DND-41 (cell line): ENCODE data around the gene SLC39A11.

Experiments
- ATAC-seq: fragments of 200-7000 bp; cut with Tn5 transposase; 3 replicates; pipeline ENCODE4 v1.9.1; 2021; ENCODE audit warnings: low read depth; ENCODE audit not compliant: insufficient read depth
- DNase-seq: peaks from one replicate; pipeline ENCODE4 v3.0.0-alpha.2; 2020
- H2AFZ ChIP-seq: 2 replicates; pipeline ENCODE4 v1.6.0; 2012; ENCODE audit warnings: low read depth, low read length
- H3K27ac ChIP-seq: 2 replicates; pipeline ENCODE4 v1.5.1; 2012; ENCODE audit warnings: low read length, inconsistent platforms
- H3K27me3 ChIP-seq: fragments of 200-600 bp; sonication (generic); 2 replicates; pipeline ENCODE4 v1.6.0; 2012; ENCODE audit warnings: low read length, mild to moderate bottlenecking, inconsistent platforms; ENCODE audit not compliant: insufficient read depth, poor library complexity
- H3K36me3 ChIP-seq: 2 replicates; pipeline ENCODE4 v1.5.1; 2012; ENCODE audit warnings: low read length, inconsistent platforms; ENCODE audit not compliant: insufficient read depth
- H3K4me1 ChIP-seq: 2 replicates; pipeline ENCODE4 v1.5.1; 2012; ENCODE audit warnings: mild to moderate bottlenecking, low read length; ENCODE audit not compliant: insufficient read depth
- H3K4me2 ChIP-seq: 2 replicates; pipeline ENCODE4 v1.6.0; 2012; ENCODE audit warnings: mild to moderate bottlenecking, moderate library complexity, low read length, inconsistent platforms; ENCODE audit not compliant: insufficient read depth
- H3K4me3 ChIP-seq, 2 experiments: fragments of 200-600 bp in 1 of 2; shearing (Covaris generic) in 1 of 2; 2 replicates each; pipeline ENCODE4 v1.5.1; 2012 to 2016; ENCODE audit warnings: inconsistent platforms in 2 of 2, low read length in 2 of 2, mild to moderate bottlenecking in 2 of 2, low read depth in 1 of 2, moderate library complexity in 1 of 2
- H3K79me2 ChIP-seq: 2 replicates; pipeline ENCODE4 v1.6.0; 2012; ENCODE audit warnings: low read length, inconsistent platforms; ENCODE audit not compliant: insufficient read depth
- H3K9ac ChIP-seq: 2 replicates; pipeline ENCODE4 v1.6.0; 2012; ENCODE audit warnings: low read depth, mild to moderate bottlenecking, inconsistent platforms, low read length, moderate library complexity
- H3K9me3 ChIP-seq: 2 replicates; pipeline ENCODE4 v1.5.1; 2012; ENCODE audit warnings: low read length, moderate library complexity, mild to moderate bottlenecking, inconsistent platforms; ENCODE audit not compliant: insufficient read depth, severe bottlenecking
- H4K20me1 ChIP-seq: 2 replicates; pipeline ENCODE4 v1.6.0; 2012; ENCODE audit warnings: low read length; ENCODE audit not compliant: insufficient read depth
- EZH2 ChIP-seq: IDR thresholded peaks from 3 replicates; pipeline ENCODE4 v1.6.1; 2012; ENCODE audit warnings: borderline replicate concordance, low read depth, mild to moderate bottlenecking, moderate library complexity, low read length, inconsistent platforms; ENCODE audit not compliant: severe bottlenecking
- TF ChIP-seq, protein P1 (sequence below): IDR thresholded peaks from 2 replicates; pipeline ENCODE4 v1.5.1; 2012; ENCODE audit warnings: borderline replicate concordance, low read length, moderate library complexity, mild to moderate bottlenecking; ENCODE audit not compliant: poor library complexity, severe bottlenecking; ENCODE audit errors: extremely low read depth

The SLC39A11 gene

DNA sequence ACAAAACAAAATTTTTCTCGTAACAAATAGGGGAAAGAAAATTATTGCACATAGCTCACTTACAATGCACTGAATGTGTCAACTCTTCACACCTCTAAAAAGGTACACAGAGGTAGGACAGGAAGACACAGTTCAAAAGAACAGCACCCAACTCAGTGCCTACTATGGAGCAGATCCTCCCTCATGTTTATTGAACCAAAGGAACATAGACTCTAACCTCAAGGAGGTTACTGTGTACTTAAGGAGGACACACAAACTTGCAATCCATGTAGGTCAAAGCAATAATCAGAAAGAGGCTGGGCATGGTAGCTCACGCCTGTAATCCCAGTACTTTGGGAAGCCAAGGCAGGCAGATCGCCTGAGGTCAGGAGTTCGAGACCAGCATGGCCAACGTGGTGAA lies 50.3 kb downstream of the SLC39A11 start:
- Histone ChIP-seq H2AFZ (no peak overlapping the region), H3K9me3 (peaks cover 5% of the 10 kb centered on the region), H3K4me3 (no peak overlapping the region), H3K9ac (no peak overlapping the region), H3K4me1 (no peaks in the 10 kb centered on the region), H3K79me2 (no peaks in the 10 kb centered on the region), H3K27me3 (no peaks in the 10 kb centered on the region), H3K27ac (no peak overlapping the region), H3K36me3 (no peaks in the 10 kb centered on the region), H4K20me1 (no peaks in the 10 kb centered on the region), H3K4me2 (no peak overlapping the region)
- ATAC-seq (no peak), DNase-seq (no peak)
- TF ChIP-seq, protein P1, sequence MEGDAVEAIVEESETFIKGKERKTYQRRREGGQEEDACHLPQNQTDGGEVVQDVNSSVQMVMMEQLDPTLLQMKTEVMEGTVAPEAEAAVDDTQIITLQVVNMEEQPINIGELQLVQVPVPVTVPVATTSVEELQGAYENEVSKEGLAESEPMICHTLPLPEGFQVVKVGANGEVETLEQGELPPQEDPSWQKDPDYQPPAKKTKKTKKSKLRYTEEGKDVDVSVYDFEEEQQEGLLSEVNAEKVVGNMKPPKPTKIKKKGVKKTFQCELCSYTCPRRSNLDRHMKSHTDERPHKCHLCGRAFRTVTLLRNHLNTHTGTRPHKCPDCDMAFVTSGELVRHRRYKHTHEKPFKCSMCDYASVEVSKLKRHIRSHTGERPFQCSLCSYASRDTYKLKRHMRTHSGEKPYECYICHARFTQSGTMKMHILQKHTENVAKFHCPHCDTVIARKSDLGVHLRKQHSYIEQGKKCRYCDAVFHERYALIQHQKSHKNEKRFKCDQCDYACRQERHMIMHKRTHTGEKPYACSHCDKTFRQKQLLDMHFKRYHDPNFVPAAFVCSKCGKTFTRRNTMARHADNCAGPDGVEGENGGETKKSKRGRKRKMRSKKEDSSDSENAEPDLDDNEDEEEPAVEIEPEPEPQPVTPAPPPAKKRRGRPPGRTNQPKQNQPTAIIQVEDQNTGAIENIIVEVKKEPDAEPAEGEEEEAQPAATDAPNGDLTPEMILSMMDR: no peak
- TF ChIP-seq EZH2: no peak

DNA sequence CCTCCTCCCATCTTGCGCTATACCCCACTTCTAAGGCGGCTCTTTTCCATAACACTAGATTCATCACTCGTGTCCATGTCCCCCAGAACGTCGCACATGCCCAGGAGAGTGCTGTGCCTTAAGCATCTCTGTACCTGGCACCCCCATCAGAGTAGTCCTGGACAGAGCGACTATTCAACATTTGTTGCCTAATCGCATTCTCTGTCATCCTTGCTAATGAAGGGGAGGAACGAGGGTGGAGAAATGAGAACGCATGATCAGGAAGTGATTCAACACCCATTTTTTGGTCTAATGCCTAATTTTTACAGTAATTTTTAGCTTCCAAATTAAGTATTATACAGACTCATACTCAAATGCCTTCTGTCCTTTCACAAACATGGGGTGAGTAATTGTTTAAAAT lies 53.2 kb downstream of the SLC39A11 start:
- H3K4me2 ChIP-seq: no peak overlapping the region
- H3K36me3 ChIP-seq: no peaks in the 10 kb centered on the region
- no peak overlapping the region for H2AFZ ChIP-seq
- H3K9me3 ChIP-seq: peaks cover 5% of the 10 kb centered on the region
- no peak overlapping the region for H3K4me3 ChIP-seq
- no peak overlapping the region for H3K9ac ChIP-seq
- no peaks in the 10 kb centered on the region for H3K4me1 ChIP-seq
- no peak overlapping the region for H3K27ac ChIP-seq
- TF ChIP-seq, protein P1: no peak
- TF ChIP-seq EZH2: no peak
- DNase-seq (no peak), ATAC-seq (no peak)
- no peaks in the 10 kb centered on the region for H4K20me1 ChIP-seq
- no peaks in the 10 kb centered on the region for H3K79me2 ChIP-seq
- H3K27me3 ChIP-seq: no peaks in the 10 kb centered on the region

DNA sequence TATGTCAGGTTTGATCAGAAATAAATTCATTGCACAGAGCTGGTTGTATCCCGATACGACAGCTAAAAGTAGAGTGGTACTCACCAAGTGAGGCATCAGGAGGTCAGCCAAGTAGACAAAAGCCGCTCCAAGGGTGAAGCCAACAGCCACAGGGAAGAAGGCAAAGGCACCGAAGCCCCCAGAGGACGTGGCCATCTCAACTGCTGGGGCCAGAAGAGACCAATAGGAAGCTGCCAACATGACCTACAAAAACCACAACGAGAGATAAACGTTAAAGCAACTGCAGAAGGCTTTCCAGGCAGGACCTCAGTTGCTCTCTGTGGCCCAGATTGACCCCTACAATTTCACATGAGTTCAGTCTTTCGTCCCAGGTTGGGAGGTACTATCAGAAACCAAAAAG lies 61.0 kb downstream of the SLC39A11 start:
- Histone ChIP-seq H3K36me3 (peaks cover 8% of the 10 kb centered on the region; the same call in 1 of the 2 replicates), H3K9ac (no peak overlapping the region), H3K4me3 (no peak overlapping the region), H2AFZ (no peak overlapping the region), H3K9me3 (no peaks in the 10 kb centered on the region), H4K20me1 (peaks cover 6% of the 10 kb centered on the region; the same call in 1 of the 2 replicates), H3K4me1 (no peaks in the 10 kb centered on the region), H3K27me3 (no peaks in the 10 kb centered on the region), H3K79me2 (no peaks in the 10 kb centered on the region), H3K4me2 (no peak overlapping the region), H3K27ac (no peak overlapping the region)
- DNase-seq: no peak
- TF ChIP-seq, protein P1: no peak
- TF ChIP-seq EZH2: no peak
- ATAC-seq: no peak

DNA sequence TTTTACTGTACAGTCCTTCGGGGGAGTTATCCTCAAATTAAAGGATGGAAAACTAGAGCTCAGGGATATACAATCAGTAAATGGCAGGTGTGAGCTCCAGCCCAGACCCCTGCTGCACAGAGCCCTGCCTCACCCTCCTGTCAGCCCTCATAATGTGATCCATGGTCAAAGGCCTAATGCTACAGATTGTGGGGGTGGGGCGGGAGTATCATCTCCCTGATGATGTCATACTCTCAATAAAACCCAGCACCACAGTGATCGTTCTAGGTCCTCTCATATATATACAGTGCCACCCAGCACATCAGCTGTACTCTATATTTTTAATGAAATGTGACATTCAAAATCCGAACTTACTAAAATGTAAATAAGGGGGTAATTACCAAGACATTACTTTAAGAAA lies 61.5 kb downstream of the SLC39A11 start:
- no peaks in the 10 kb centered on the region for H3K9me3 ChIP-seq
- H4K20me1 ChIP-seq: peaks cover 6% of the 10 kb centered on the region; the same call in 1 of the 2 replicates
- ATAC-seq: no peak
- no peak for TF ChIP-seq EZH2
- TF ChIP-seq, protein P1: no peak
- H3K9ac ChIP-seq: no peak overlapping the region
- H2AFZ ChIP-seq: no peak overlapping the region
- no peaks in the 10 kb centered on the region for H3K27me3 ChIP-seq
- no peaks in the 10 kb centered on the region for H3K79me2 ChIP-seq
- no peaks in the 10 kb centered on the region for H3K4me1 ChIP-seq
- no peak overlapping the region for H3K4me3 ChIP-seq
- peaks cover 8% of the 10 kb centered on the region; the same call in 1 of the 2 replicates for H3K36me3 ChIP-seq
- H3K4me2 ChIP-seq: no peak overlapping the region
- no peak for DNase-seq
- H3K27ac ChIP-seq: no peak overlapping the region
